DMS 273 treated with DMSO at 0.1 percent for 48 hours (cell line): Measurements from ENCODE around the gene VCAM1.

Experiments
- DNase-seq: peaks from one replicate; lab custom pipeline; 2025; lab: John Stamatoyannopoulos, UW

The VCAM1 gene

DNA sequence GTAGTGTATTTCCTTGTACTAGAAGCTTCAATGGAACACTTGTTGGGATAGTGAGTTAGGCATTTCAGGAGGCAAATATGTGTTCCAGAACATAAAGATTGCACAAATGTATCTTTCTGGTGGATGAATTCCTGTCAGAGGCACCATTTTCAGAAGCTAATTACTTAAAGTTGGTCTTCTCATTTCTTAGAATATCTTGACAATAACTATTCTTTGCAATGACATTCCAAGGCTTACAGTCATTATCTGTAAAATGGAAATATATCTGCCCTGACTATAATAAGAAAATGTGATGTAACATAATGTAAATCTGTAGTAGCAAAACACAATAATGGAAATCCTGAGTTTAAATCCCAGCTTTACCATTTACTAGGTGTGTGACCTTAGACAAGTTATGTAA lies 2.7 kb downstream of the VCAM1 start:
- no peak for DNase-seq

DNA sequence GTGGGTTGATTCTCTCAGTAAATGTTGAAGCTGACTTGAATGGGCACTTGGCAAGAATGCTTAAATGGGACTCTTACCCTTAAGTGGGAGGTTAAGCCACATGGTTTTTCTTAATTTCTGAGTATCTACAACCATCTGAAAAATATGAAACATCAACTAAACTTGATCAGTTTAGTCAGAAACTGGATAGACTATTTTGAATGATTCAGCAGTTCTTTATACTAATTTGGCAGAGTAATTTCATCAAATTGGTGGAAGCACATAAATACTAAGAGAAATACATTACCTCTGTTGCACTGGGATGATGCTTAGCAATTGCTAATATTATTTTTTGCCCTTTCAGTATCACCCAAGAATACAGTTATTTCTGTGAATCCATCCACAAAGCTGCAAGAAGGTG lies 4.7 kb downstream of the VCAM1 start:
- no peak for DNase-seq

DNA sequence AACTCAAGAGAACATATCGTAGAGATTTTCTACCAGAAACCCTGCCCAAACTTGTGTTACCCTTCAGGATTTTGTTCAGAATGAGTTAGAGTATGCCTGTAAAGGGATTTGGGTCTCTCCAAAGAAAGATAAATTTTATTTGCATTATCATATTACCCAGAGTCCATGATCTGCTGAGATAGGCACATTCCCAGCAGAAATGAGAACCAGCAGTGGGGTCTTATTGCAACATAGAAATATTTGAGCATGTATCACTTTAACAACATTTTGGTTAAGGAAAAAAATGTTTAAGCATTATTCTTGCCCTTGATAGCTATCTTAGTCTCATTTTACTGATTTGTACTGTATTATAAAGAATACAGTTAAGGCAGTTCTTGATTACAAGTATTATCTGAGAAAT lies 10.6 kb downstream of the VCAM1 start:
- no peak for DNase-seq

DNA sequence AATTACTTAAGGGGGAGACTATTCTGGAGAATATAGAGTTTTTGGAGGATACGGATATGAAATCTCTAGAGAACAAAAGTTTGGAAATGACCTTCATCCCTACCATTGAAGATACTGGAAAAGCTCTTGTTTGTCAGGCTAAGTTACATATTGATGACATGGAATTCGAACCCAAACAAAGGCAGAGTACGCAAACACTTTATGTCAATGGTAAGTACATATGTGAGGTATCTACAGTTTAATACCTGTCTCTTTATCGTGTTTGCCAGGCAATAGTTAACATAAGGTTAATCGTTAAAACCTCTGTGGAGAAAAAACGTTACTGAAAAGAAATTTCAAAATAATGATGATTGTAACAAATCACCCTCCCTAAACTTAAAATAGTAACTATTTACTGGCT lies 11.8 kb downstream of the VCAM1 start:
- no peak for DNase-seq

- no peak for DNase-seq
These were observed 12.2 kb downstream of the VCAM1 start for GRCh38 chr1:100731758-100732157.

DNA sequence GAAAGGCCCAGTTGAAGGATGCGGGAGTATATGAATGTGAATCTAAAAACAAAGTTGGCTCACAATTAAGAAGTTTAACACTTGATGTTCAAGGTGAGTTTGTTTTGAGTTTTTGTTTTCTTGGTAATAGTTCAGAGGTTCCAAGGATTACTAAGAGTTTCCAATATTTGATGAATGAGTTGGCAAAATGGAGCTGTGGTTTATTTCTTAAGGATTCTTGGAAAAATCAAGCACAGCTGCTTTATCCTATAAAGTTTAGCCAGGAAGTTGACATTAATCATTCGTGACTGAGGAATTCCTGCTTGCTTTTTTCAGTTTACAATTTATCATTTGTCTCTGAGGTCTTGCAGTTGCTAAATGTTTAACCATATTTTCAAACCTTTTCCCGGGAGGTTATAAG lies 15.1 kb downstream of the VCAM1 start:
- DNase-seq, result no peak

DNA sequence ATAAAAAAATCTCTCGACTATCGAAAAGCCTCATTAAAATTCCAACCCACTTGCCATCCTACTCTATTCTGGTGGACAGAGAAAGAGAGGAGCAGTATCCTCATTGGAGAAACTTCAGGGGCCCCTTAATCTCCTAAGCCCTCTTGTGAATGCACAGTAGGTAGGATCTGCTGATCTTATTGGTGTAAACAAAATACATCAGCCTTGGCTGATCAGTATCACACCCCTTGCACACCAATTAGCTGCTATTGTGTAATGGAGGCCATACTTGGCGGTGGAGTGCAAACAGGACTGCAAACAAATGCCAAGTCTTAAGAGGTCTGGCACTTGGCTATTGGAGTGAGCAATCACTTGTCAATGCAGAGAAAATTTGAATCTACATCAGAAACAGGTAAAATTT lies 15.7 kb downstream of the VCAM1 start:
- no peak for DNase-seq

DNA sequence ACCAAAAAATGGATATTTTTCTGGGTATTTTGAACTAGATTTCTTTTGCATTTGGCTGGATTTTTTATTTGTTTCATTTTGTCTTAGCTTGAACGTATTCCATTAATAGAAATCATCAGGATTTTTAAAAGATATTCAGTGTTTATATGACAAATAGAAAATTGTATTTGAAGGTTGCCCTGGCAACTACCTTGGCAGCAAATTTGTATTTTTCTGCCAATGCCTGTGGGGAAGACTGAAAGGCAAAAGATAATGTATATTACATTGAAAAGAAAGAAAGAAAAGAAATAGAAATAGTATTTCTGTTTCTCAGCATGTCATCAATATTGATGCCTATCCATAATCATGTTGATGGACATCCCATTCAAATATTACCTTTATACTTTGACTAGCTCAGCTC lies 16.8 kb downstream of the VCAM1 start:
- DNase-seq, result no peak

DNA sequence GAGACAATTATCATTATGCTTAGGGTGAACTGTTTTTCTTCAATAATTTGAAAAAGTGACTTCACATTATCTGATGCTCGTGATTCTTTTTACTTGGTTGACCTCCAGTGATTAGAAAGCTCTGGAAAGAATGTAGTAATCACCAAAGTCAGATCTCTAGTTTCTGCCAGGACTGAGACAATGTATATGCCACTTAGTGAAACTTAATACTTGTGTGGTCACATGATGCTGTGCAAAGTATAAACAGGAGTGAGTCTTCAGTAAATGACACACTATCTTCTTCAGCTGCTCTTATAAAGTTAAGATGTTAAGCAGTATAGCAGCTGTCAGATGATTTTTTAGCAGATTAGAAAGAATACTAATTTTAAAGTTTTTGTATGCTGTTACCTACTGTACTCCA lies 17.2 kb downstream of the VCAM1 start:
- no peak for DNase-seq

DNA sequence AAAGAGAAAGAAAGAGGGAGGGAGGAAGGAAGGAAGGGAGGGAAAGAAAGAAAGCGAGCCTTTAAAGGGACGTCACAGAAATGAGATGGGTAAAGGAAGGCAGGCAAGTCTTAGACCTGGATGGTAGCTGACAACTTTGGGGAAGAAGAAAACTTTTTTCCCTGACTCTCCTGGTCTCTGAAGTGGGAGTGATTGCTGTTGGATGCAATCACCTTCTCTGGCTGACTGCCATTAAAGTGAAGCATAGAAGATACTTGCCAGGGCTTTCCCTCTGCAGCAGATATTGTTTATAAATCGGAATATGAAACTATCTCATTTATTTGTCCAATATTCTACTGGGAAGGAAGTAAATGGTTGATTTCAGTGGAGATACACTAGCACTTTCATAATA lies 27.0 kb downstream of the VCAM1 start:
- no peak for DNase-seq

DNA sequence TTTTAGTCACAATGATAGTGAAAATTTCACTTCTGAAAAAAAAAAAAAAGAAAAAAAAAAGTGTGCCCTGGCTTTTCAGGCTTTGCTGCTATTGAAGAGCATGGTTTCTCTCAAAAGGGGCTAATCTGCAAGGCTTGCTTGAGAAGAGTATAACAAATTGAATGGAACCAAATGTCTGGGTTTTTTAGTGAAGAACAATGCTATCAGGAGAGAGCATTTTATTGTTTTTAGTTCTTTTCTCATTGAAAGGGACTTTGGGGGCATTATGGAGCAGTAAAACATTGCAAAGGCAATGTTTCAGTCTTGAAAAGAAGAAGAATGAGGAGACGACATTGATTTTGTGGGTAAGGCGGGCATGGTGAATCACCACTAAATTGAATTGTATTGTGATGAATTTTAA lies 28.2 kb downstream of the VCAM1 start:
- DNase-seq, result no peak

DNA sequence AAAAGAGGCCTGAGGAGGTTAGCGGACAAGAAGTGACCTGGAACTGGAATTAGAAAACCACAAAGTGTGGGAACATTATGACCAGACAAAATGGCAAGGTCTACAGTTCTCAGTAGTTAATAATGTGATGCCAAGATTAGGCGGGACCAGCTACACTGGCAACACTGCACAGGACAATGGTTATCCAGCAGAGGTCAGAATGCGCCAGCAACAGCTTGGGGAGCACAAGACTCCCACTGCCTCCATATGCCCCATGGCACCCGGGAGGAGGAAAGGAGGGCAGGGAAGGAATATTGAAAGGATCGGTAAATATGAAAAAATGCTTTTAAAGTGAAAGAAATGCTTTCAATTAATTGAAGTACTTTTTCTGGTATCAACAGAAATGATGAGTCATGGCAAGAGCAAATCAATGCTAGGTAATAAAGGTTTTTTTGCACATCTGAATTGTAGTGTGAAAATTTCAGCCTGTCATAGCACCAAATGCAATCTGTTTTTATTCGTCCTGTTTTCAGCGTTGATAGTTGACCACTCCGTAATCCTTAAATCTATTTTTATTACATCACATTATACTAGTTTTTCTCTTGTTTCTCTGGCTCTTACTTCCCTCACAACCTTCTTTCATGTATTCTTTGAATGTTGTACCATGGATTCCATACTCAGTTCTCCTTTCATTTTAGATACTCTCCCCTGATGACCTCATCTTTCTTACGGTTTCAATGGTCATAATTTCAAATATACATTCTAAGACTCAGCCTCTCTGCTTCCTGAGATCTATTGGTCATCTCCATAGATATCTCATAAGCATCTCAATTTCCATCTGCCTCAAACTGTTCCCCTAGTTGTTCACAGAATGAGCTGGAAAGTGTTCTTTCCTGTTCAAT lies 30.7 kb downstream of the VCAM1 start:
- DNase-seq, result no peak

GRCh38 chr1:100752791-100753190 lies 33.2 kb downstream of the VCAM1 start:
- no peak for DNase-seq

- DNase-seq, result no peak
These were observed 38.4 kb downstream of the VCAM1 start for GRCh38 chr1:100757946-100758345.

GRCh38 chr1:100759188-100759587 lies 39.6 kb downstream of the VCAM1 start:
- no peak for DNase-seq

GRCh38 chr1:100760511-100760910 lies 41.0 kb downstream of the VCAM1 start:
- no peak for DNase-seq

- no peak for DNase-seq
These were observed 42.9 kb downstream of the VCAM1 start for GRCh38 chr1:100762461-100762860.

- DNase-seq, result no peak
These were observed 47.8 kb downstream of the VCAM1 start for GRCh38 chr1:100767176-100767890.

DNA sequence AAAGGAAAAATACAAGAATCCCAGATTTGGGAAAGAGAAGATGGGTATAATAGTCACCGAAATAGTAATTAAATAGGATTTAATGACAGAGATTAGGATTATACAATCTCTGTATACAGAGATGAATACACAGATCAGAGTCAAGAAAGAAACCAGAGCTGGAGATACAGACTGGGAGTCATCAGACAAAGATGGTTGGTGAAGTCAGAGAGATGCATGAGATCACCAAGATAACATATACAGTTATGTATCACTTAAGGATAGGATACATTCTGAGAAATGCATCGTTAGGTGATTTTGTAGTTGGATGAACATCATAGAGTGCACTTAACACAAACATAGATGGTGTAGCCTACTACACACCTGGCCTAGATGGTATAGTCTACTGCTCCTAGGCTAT lies 49.8 kb downstream of the VCAM1 start:
- no peak for DNase-seq

DNA sequence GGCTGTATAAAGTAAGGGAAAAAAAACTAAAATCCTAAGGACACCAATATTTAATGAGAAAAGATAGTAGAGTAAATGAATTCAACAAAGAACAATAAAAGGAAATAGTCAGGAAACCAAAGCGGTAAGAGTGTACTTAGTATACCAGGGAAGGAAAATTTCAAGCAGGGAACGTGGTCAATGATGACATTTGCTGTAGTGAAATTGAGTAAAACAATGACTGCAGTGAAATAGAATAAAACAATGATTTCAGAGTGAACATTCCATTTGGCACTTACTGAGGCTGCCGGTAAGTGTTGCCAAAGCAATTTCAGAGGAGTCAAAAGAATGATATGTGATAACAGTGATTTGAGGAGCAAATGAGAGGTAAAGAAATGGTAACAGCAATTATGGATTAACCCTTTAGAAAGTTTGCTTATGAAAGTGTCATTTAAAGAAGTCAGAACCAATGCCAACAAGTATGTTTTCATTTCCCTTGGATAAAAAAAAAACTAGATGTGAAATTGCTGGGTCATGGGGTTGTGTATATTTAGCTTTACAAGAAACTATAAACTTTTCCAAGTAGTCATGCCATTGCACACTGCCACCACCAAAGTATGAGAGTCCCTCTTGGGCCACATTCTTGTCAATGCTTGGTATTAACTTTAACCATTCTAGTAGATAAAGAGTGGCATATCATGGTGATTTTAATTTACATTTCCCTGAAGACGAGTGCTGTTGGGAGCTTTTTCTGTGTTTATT lies 50.5 kb downstream of the VCAM1 start:
- no peak for DNase-seq

- DNase-seq, result no peak
These were observed 53.9 kb downstream of the VCAM1 start for GRCh38 chr1:100773444-100773843.

DNA sequence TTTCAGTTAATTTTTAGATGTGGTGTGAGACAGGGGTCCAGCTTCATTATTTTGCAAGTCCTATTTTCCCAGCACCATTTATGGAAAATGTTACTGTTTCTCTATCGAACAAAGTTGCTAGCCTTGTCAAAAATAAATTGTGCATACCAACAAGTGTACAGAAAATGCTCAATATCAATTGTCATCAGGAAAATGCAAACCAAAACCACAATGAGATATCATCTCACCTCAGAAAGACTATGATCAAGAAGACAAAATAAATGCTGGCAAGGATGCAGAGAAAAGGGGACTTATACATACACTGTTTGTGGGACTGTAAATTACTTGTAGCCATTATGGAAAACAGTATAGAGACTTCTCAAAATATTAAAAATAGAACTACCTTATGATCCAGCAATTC lies 54.8 kb downstream of the VCAM1 start:
- DNase-seq, result no peak

- DNase-seq, result no peak
These were observed 55.9 kb downstream of the VCAM1 start for GRCh38 chr1:100775483-100775882.
